Suppressor macrophage (primary cell): ENCODE measurements around the gene CYB5D1.

Source experiments
- DNase-seq, 4 experiments: peaks; one replicate each; pipeline ENCODE4 v3.0.0-alpha.2; 2020 to 2022
- total RNA-seq, 17 experiments: gene quantifications; one replicate each; lab custom pipeline; 2026; ENCODE audit warnings: mixed read lengths in 6 of 17, inconsistent platforms in 3 of 17; lab: John Stamatoyannopoulos, UW

Gene CYB5D1, protein sequence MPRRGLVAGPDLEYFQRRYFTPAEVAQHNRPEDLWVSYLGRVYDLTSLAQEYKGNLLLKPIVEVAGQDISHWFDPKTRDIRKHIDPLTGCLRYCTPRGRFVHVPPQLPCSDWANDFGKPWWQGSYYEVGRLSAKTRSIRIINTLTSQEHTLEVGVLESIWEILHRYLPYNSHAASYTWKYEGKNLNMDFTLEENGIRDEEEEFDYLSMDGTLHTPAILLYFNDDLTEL
- total RNA-seq, result 0.35 to 10.2 (median 1.2) reads per million in 17 experiments

DNA sequence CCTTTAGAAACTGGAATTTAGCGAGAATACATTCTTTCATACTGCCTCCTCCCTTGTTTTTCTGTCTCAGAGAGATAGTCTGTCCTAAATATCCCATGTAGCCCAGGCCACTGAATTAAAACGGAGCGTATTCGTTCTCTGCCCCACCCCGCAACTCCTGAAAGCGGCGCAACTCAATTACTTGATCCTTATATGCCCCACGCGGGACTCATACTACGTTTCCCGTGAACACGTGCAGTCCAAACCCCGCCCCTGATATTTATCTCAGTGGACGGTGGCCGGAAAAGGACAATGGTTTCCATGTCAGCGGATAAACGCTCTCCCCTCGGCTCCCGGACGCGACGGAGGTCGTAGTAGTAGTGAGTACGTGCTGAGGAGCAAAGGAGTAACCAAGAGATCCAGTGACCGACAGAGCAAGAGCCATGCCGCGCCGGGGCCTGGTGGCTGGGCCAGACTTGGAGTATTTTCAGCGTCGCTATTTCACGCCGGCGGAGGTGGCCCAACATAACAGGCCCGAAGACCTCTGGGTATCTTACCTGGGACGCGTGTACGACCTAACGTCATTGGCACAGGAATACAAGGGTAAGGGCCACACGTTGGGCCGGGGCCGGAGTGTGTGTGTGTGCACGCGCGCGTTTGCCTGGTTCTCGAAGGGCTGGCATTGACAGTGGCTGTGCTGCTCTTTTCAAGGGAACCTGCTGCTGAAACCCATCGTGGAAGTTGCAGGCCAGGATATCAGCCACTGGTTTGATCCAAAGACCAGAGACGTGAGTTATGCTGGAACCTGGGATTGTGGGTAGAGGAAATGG is at the start of gene CYB5D1:
CYB5D1 (plus strand) TSS at position 291 of the 809 bp plus-strand sequence; CDS start at position 423, 132 bp downstream.
- DNase-seq, result peak; percentile 92 to 97 (median 94)

DNA sequence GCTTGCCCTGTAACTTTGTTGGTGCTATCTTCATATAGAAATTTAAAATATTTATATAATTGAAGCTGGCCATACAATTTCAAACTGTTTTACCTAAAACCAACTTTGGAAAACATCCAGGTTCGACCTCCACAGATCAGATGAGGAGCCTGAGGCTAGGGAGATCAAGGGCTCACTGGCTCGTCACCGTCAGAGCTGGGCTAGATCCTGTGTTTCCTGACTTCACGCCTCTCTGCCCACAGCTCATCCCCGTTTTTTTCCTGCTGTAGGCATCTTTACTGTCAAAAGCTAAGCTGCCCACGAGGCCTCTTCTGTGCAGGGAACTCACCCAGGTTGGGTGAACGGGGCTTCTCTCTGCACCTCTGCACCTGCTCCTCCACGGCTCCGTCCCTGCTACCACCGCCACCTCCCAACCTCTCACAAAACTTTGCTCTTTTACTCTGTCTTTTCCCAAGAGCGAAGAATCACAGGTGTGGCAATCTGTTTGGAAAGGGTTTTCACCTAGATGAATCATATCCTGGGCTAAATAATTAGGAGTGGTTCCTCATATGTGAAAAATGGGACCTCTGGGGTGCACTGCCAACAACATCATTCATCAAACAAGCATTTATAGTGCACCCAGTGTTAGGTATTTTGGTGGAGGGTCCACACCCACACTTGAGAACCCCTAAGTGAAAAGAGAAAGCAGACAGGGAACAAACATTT is 48.6 kb upstream of the CYB5D1 start:
- DNase-seq, result no peak

DNA sequence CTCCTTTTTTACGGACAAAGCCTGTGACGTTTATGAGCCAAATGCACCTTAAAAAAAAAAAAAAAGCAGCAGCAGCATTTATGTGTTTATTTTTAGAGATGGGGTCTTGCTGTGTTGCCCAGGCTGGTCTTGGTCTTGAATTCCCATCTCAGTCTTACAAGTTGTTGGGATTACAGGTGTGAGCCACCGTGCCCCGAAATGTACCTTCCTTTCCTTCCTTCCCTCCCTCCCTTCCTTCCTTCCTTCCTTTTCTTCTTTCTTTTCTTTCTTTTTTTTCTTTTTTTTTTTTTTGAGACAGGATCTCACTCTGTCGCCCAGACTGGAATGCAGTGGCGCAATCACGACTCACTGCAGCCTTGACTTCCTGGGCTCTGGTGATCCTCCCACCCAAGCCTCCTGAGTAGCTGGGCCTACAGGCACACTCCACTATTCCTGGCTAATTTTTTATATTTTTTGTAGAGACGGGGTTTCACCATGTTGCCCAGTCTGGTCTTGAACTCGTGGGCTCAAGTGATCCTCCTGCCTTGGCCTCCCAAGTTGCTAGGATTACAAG is 47.9 kb upstream of the CYB5D1 start:
- DNase-seq, result peak in 3 of 4 experiments; percentile 25 to 45 (median 27)

DNA sequence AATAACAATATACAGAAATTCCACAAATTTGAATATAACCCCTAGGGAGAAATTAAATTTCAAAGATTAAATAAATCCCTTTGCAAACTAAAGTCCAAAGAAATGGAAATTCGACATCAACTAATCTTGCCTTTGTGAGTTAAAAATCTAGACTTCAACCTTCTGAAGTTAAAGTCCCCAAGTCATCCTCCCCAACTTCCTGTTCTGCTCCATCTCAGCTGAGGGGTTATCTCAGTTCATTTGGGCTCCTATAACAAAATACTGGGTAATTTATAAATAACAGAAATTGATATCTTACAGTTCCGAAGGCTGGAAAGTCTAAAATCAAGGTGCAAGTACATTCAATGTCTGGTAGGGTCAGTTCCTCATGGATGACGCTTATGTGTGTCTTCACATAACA is 46.6 kb upstream of the CYB5D1 start:
- peak; percentile 10 to 55 (median 40) for DNase-seq

DNA sequence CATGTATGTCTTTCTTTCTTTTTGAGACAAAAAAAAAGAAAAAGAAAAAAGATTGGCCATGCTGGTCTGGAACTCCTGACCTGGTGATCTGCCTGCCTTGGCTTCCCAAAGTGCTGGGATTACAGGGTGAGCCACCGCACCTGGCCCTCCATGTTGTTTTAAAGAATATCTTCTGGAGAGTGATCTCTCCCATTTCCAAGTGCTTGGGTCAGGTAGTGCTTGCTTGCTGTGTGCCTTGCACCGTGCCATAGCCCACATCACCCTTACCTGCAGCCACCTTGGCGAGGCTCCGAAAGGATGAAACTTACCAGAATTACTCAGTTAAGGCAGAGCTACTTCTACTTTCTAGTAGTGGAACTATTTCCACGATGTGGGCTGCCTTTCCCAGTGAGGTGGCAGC is 42.8 kb upstream of the CYB5D1 start:
- no peak for DNase-seq

DNA sequence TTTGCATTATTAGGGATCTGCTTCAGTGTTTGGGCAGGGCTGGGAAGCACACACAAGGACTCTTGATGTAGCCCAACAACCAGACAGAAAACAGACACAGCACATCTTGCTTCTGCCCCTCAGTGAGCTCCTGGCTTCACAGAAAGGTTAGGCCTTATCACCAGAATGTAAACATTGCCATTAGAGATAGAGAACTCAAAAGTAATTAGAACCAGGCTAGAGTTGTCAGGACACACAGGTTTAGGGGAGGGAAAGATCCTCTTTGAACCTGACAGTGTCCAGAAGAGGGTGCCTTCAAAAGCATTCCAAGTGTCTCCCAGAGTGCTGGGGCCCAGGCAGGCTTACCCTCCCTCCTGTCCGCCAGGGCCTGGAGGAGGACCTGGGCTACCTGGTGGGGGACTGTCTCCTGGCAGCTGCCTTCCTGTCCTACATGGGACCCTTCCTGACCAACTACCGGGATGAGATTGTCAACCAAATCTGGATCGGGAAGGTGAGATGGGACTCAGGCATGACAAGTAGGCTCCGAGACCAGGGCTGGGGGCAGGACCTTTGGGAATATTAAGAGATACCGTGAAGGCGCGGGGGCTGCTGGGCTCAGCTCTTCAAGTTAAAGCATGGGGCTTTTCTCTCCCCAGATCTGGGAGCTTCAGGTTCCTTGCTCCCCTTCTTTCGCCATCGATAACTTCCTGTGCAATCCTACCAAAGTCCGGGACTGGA is 40.7 kb upstream of the CYB5D1 start:
- DNase-seq, result no peak

DNA sequence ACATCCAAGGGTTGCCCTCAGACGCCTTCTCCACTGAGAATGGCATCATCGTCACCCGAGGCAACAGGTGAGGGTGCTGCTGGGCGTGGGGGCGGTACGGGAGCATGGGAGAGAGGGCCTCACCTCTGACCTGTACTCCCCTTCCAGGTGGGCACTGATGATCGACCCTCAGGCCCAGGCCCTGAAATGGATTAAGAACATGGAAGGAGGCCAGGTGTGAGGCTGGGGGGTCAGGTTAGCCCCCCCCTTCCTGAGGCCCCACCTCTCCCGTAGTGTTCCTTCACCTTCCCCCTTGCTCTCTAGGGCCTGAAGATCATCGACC is 40.2 kb upstream of the CYB5D1 start:
- no peak for DNase-seq

DNA sequence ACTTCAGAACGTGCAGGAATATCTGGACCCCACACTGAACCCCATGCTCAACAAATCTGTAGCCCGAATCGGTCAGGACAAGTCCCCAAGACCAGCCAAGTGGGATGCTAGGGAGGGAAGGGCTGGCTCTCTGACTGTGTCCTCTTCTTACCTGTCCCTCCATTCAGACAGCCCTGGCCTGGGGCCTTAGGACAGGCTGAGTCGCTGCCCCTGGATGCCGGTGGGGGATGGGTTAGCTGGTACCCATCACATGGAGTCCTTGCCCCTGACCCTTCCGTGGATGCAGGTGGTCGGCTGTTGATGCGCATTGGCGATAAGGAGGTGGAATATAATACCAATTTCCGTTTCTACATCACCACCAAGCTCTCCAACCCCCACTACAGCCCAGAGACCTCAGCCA is 39.8 kb upstream of the CYB5D1 start:
- no peak for DNase-seq

DNA sequence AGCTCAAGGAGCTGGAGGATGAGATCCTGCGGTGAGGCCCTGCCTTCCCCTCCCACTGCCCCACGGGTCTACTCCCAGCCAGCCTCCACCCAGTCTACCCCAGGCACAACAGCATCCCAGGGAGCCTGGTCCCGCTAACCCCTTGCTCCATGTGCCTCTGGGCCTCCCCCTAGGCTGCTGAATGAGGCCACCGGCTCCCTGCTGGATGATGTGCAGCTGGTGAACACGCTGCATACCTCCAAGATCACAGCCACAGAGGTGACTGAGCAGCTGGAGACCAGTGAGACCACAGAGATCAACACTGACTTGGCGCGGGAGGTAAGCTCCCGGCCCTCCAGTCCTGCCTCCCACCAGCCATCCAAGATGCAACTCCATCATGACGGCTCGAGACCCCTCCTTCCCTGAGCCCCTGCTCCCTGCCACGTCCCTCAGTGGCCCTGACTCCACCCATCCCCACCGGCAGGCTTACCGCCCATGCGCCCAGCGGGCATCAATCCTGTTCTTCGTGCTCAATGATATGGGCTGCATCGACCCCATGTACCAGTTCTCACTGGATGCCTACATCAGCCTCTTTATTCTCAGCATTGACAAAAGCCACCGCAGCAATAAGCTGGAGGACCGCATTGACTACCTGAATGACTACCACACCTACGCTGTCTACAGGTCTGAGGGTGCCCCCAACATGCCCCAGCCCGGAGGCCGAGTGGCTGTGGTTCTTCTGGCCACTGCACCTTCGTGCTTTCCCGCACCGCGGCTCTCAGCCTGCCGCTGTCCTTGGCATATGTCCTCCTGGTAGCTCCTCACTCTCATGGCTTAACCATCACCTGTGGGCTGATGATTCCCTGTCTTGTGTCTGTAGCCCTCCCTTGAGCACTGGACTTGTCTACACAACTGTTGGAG is 38.8 kb upstream of the CYB5D1 start:
- DNase-seq, result no peak

DNA sequence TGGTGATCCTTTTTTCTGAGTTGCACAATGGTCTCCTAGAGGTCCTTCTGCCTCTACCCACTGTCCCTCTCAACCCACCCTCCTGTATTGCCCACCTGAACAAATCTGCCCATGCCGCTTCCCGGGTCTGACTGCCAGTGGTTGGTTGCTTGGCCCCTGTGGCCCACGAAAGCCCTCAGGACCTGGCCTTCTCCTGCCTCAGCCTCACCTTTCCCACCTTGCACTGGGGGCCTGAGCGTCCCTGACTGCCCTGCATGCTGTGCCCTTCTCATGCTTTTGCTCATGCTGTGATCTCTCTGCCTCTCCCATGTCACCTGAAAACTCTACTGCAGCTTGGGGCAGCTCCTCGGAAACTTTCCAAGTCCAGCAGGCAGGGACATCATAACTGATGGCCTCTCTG is 37.6 kb upstream of the CYB5D1 start:
- DNase-seq, result no peak

DNA sequence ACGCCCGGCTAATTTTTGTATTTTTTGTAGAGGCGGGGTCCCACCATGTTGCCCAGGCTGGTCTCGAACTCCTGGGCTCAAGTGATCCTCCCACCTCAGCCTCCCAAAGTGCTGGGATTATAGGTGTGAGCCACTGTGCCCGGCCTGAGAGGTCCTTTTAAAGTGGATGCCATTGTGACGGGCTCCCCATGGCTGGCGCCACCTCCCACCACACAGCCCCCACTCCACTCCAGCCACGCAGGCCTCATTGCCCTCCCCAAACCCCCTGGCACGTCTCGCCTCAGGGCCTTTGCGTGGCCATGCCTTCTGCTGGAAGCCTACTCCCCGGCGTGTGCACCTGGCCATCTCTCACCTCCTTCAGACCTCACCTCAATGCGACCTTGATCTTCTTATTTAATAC is 35.7 kb upstream of the CYB5D1 start:
- no peak for DNase-seq

DNA sequence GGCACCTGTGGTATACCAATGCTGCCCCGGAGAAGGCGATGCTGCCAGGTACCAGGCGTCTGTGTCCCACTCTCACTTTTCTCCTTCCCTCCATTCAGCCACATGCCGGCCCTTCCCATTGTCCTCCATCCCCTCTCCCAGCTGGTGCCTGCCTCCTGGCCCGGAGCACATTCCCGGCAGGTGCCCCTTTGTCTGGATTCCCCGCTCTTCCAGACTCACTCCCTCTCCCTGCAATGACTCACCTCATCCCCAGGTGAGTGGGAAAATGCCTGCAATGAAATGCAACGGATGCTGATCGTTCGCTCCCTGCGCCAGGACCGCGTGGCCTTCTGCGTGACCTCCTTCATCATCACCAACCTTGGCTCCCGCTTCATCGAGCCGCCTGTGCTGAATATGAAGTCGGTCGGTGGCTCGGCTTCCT is 34.2 kb upstream of the CYB5D1 start:
- no peak for DNase-seq

DNA sequence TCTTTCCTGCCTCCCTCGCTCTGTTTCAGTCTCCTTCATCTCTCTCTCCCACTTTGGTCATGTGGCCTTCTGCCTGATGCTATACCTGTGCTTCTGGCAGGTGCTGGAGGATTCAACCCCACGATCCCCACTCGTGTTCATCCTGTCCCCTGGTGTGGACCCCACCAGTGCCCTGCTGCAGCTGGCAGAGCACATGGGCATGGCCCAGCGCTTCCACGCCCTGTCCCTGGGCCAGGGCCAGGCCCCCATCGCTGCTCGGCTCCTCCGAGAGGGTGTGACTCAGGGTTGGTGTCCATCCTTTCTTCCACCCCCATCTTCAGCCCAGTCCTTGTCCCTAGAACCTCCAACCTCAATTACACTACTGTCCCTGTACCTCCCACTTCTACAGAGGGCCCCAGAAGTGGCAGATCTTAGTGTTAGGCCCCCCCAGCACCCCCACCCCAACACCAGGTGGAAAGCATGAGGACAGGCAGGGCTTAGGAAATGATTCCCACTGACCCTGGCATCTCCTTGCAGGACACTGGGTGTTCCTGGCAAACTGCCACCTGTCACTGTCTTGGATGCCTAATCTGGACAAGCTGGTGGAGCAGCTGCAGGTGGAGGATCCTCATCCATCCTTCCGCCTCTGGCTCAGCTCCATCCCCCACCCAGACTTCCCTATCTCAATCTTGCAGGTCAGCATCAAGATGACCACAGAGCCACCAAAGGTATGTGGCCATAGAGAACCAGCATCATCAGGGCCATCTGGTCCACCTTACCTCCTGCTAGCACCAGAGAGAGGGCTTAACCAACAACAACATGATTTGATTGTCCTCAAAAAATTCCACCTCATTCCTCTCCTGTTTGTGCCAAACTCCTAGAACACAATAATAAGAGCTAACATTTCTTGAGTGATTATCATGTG is 33.5 kb upstream of the CYB5D1 start:
- no peak for DNase-seq

DNA sequence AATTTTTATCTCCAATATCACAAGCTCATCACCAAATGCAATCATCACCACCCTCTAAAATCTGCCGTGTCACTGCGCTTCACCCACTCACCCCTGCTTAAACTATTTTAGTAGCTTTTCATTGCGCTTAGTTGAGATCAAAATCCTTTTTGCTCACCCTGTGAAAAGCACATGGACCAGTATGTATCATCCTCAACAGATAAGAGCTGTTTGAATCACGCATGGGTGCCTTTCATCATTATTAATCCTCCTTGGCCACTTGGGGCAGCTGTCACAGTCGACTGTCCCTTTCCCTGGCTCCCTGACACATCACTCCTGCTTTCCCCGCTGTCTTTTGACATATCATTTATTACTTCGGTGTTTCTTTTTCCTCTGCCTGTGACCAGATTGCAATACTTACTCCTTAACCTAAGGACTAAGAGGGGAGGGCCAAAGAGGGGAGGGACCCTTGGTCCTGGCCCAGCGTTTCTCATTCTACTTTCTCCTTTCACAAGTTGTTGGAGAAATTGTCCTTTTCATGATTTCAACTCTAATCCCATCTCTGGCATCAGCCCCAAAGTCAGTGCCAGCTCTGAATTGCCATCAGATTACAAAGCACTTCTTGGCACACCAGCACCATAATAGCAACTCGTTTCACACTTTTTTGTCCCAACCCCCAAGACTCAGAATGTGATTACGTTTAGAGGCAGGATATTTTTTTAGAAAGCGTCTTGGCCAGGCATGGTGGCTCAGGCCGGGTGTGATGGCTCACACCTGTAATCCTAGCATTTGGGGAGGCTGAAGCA is 32.4 kb upstream of the CYB5D1 start:
- peak; percentile 11 to 45 (median 42) for DNase-seq

DNA sequence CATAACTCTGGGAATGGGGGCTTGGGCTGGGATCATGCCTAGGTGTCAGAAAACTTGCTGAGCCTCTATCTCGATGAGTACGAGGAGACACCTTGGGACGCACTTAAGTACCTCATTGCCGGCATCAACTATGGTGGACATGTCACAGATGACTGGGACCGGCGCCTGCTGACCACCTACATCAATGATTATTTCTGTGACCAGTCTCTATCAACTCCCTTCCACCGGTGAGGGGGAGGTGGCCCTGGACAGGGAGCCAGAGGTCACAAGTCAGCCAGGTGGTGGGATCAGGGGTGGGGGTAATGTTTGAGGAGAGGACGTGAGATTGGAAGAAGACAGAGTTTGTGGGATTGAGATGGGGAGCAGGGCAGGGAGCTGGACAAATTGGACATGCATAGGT is 27.2 kb upstream of the CYB5D1 start:
- no peak for DNase-seq

DNA sequence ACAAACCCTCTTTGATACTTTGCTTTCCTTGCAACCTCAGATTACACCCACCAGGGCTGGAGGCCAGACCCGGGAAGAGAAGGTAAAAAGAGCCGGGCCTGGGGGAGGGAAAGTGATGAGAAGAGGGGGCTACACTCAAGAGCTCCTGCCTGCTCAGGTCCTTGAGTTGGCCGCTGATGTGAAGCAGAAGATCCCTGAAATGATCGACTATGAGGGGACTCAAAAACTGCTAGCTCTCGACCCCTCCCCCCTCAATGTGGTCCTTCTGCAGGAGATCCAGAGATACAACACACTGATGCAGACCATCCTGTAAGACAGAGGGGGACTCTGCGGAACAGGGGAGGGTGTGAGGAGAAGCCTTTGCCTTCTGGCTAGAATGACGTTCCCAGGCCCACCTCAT is 26.6 kb upstream of the CYB5D1 start:
- DNase-seq, result no peak

DNA sequence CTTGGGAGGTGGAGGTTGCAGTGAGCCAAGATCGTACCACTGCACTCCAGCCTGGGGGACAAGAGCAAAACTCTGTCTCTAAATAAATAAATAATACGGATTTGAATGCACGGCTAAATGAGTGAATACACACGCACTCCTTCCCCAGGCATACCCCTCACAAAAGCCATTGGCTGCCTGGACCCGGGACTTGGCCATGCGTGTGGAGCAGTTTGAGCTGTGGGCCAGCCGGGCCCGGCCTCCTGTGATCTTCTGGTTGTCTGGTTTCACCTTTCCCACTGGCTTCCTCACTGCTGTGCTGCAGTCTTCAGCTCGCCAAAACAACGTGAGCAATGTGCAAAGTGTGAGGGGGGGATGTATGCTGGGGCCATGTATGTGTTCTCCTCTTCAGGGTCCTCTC is 25.4 kb upstream of the CYB5D1 start:
- DNase-seq, result no peak

DNA sequence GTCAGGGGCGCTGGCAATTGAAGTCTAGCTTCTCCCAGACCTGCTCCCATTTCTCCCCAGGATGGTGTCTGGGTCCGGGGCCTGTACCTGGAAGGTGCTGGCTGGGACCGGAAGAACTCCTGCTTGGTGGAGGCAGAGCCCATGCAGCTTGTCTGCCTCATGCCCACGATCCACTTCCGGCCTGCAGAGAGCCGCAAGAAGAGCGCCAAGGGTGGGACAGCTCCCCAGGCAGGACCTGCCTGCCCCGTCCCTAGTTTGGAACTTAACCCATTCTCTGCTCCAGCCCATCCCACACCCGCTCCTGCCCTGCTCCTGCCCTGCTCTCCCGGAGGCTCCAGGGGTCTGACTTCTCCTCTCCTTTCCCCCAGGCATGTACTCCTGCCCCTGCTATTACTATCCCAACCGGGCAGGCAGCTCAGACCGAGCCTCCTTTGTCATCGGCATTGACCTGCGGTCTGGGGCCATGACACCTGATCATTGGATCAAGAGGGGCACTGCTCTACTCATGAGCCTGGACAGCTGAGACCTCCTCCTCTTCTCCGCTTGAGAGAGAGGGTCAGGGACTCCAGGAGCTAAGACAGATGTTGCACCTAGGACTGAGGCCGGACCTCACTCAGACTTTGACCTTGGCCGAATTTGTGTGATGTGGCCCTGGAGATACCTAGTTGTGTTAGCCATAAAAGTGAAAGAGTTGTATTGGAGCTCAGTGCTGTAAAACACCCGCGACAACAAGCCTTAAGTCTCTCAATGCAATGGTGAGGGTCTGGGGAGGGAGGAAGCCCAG is 24.6 kb upstream of the CYB5D1 start:
- DNase-seq, result no peak
